OCI-LY7 (cell line): ENCODE results near the gene FMN2. TPM values are rescaled to one million over a fixed set of nuclear protein-coding genes. Genes with fewer than 3 reads are reported as not detected.

Experiments used
- BruUV-seq: library from RNA; stranded (reverse); fragments of 400-500 nt; replicated peaks from 2 replicates; lab custom pipeline; 2021; lab: Mats Ljungman, UMichigan
- CTCF ChIA-PET: fragments of 300-600 bp; sonication (Branson Sonifier 250); formaldehyde crosslinking; loops from one replicate; lab custom pipeline; 2022; ENCODE audit warnings: antibody characterized with exemption; ENCODE audit not compliant: unreplicated experiment; lab: Charles Lee
- POLR2A ChIA-PET: fragments of 300-600 bp; sonication (Branson Sonifier 250); formaldehyde crosslinking; loops from one replicate; lab custom pipeline; 2022; ENCODE audit warnings: antibody characterized with exemption; lab: Charles Lee
- DNase-seq: peaks from one replicate; pipeline ENCODE4 v3.0.0-alpha.2; 2015; ENCODE audit warnings: low spot score
- H2AFZ ChIP-seq: fragments of 200-600 bp; sonication (generic), shearing (Covaris generic); 2 replicates; pipeline ENCODE4 v1.6.1; 2014; ENCODE audit warnings: mild to moderate bottlenecking, antibody characterized with exemption, low read length, moderate library complexity
- H3K27ac ChIP-seq: fragments of 200-600 bp; sonication (generic); 2 replicates; pipeline ENCODE4 v1.5.1; 2014; ENCODE audit warnings: mixed run types, low read depth, mild to moderate bottlenecking, moderate library complexity, low read length, inconsistent platforms; ENCODE audit not compliant: poor library complexity, severe bottlenecking
- H3K36me3 ChIP-seq: fragments of 200-600 bp; sonication (generic); 2 replicates; pipeline ENCODE4 v1.6.1; 2014; ENCODE audit warnings: mild to moderate bottlenecking, antibody characterized with exemption, low read length, moderate library complexity, mixed read lengths; ENCODE audit not compliant: insufficient read depth
- H3K4me1 ChIP-seq: fragments of 200-600 bp; sonication (generic); 2 replicates; pipeline ENCODE4 v1.5.1; 2014; ENCODE audit warnings: mild to moderate bottlenecking, low read length; ENCODE audit not compliant: insufficient read depth, poor library complexity, severe bottlenecking
- H3K4me2 ChIP-seq: fragments of 200-600 bp; sonication (generic); 2 replicates; pipeline ENCODE4 v1.6.1; 2014; ENCODE audit warnings: mild to moderate bottlenecking, low read length
- H3K4me3 ChIP-seq: fragments of 200-600 bp; sonication (generic); 2 replicates; pipeline ENCODE4 v1.5.1; 2014; ENCODE audit warnings: mild to moderate bottlenecking, low read depth, low read length; ENCODE audit not compliant: poor library complexity, severe bottlenecking
- H3K79me2 ChIP-seq: fragments of 200-600 bp; sonication (generic); 2 replicates; pipeline ENCODE4 v1.6.1; 2016; ENCODE audit warnings: low read depth, mild to moderate bottlenecking, low read length, moderate library complexity, mixed read lengths; ENCODE audit not compliant: insufficient read depth
- H3K9me2 ChIP-seq: fragments of 200-600 bp; sonication (generic); 2 replicates; pipeline ENCODE4 v1.6.1; 2016; ENCODE audit warnings: mild to moderate bottlenecking, low read length, mixed read lengths; ENCODE audit not compliant: insufficient read depth
- H3K9me3 ChIP-seq: fragments of 200-600 bp; sonication (generic); 2 replicates; pipeline ENCODE4 v1.6.1; 2014; ENCODE audit warnings: mild to moderate bottlenecking, mixed run types, low read length, mixed read lengths
- H4K20me1 ChIP-seq: fragments of 200-600 bp; sonication (generic); 2 replicates; pipeline ENCODE4 v1.6.1; 2014; ENCODE audit warnings: mild to moderate bottlenecking, antibody characterized with exemption, low read length, moderate library complexity, mixed read lengths; ENCODE audit not compliant: insufficient read depth
- CTCF ChIP-seq: fragments of 200-600 bp; sonication (generic); conservative IDR thresholded peaks from 2 replicates; pipeline ENCODE4 v1.5.1; 2014; ENCODE audit warnings: mild to moderate bottlenecking, antibody characterized with exemption, low read length, moderate library complexity, mixed read lengths
- EZH2phosphoT487 ChIP-seq: fragments of 200-600 bp; sonication (generic); IDR thresholded peaks from 2 replicates; pipeline ENCODE4 v1.6.1; 2018; ENCODE audit warnings: low read depth, borderline replicate concordance, mild to moderate bottlenecking, mixed run types, antibody characterized with exemption, low read length, moderate library complexity, mixed read lengths
- intact Hi-C: fragments of 100-400 bp; cut with micrococcal nuclease; formaldehyde crosslinking; loops from one replicate; pipeline ENCODE4 v1.10.0; 2022; ENCODE audit not compliant: unreplicated experiment
- total RNA-seq, 2 experiments: library from RNA; depleted of rRNA in 1 of 2; stranded (reverse); fragments of >200 nt in 1 of 2; shearing (Covaris generic) in 1 of 2; gene quantifications; 2 replicates each; pipeline ENCODE4 v1.2.3, GENCODE V29; 2014 to 2022

Gene FMN2
- total RNA-seq, 2 experiments from 2014 or later, result not detected

GRCh38 chr1:240254778-240255291, 163.2 kb downstream of the FMN2 start:
- no peak for TF ChIP-seq CTCF
- no peak for TF ChIP-seq EZH2phosphoT487
- Histone ChIP-seq H3K9me2 (no peaks in the 10 kb centered on the region), H3K27ac (no peak overlapping the region), H3K36me3 (no peaks in the 10 kb centered on the region), H3K79me2 (no peaks in the 10 kb centered on the region), H4K20me1 (no peaks in the 10 kb centered on the region), H3K4me3 (no peak overlapping the region), H3K9me3 (no peaks in the 10 kb centered on the region), H3K4me1 (no peaks in the 10 kb centered on the region), H2AFZ (no peak overlapping the region), H3K4me2 (no peak overlapping the region)
- CTCF ChIA-PET, result no interaction called here
- POLR2A ChIA-PET, result no interaction called here
- intact Hi-C loops, result no loop called here
- DNase-seq, result no peak
- no TSS peak for BruUV-seq

- ChIA-PET POLR2A (no interaction called here), CTCF (no interaction called here)
- no peaks in the 10 kb centered on the region for H3K36me3 ChIP-seq
- intact Hi-C loops, result no loop called here
- no peak for TF ChIP-seq CTCF
- TF ChIP-seq EZH2phosphoT487, result no peak
- no peaks in the 10 kb centered on the region for H3K9me2 ChIP-seq
- H4K20me1 ChIP-seq, result no peaks in the 10 kb centered on the region
- no peaks in the 10 kb centered on the region for H3K4me1 ChIP-seq
- H2AFZ ChIP-seq, result no peak overlapping the region
- no peaks in the 10 kb centered on the region for H3K79me2 ChIP-seq
- H3K4me3 ChIP-seq, result no peak overlapping the region
- no peaks in the 10 kb centered on the region for H3K9me3 ChIP-seq
- DNase-seq, result no peak
- H3K4me2 ChIP-seq, result no peak overlapping the region
- no peak overlapping the region for H3K27ac ChIP-seq
- no TSS peak for BruUV-seq
Observed at GRCh38 chr1:240255922-240256321, 164.2 kb downstream of the FMN2 start.

DNA sequence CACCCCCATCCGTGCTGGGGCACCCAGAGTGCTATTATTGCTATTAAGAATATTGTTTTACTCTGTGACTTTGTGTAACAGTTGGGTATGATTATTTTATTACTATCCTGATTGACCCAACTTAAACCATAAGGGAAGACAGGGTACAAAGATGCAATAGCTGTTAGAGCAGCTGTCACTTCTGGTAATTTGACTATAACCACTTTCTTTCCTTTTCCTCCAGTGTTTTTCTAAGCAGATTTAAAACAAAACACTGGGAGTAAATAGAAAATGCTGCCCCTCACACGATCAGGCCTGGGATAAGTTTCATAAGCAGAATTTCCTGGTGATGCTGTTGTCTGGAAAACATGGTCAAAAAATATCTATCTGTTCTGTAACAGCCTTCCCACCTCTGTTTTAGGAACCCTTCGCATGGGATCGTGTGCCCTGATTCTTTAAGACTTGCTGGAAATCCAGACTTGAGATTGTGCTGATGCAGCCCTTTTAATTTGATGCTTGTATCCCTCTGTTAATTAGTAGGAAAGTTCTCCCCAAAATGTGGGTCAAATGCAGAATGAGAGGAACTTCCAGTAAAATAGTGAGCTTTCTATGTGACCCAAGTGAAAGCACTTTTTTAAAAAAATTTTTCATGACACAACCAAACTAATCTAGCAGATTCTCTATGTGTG, 165.3 kb downstream of the FMN2 start:
- Histone ChIP-seq H3K27ac (no peak overlapping the region), H3K4me1 (no peaks in the 10 kb centered on the region), H3K9me3 (no peaks in the 10 kb centered on the region), H3K4me3 (no peak overlapping the region), H4K20me1 (no peaks in the 10 kb centered on the region), H3K4me2 (no peak overlapping the region), H2AFZ (no peak overlapping the region), H3K9me2 (no peaks in the 10 kb centered on the region), H3K79me2 (no peaks in the 10 kb centered on the region), H3K36me3 (no peaks in the 10 kb centered on the region)
- BruUV-seq, result no TSS peak
- DNase-seq, result no peak
- ChIA-PET CTCF (no interaction called here), POLR2A (no interaction called here)
- intact Hi-C loops, result no loop called here
- TF ChIP-seq CTCF, result no peak
- TF ChIP-seq EZH2phosphoT487, result no peak
